Measurements from ENCODE around the gene DUSP18. TPM values are rescaled to one million over a fixed set of nuclear protein-coding genes. Genes with fewer than 3 reads are reported as not detected.

Gene DUSP18
- polyA plus RNA-seq, 3 donors = 13.2 to 34.5 (median 18.9) TPM

GRCh38 chr22:30694171-30694639 lies 26.5 kb upstream of the DUSP18 start:
- H4K20me1 ChIP-seq (ENCODE audit: insufficient read depth, low read length) = no peaks in the 10 kb centered on the region
- H2AFZ ChIP-seq (ENCODE audit: insufficient read depth, low read depth, low read length, poor library complexity, severe bottlenecking) = peak overlapping the region; percentile 74
- H3K9ac ChIP-seq (ENCODE audit: insufficient read depth, low read length, poor library complexity, severe bottlenecking) = no peak overlapping the region
- peaks cover 0 to 5% of the 10 kb centered on the region in 2 donors for H3K9me3 ChIP-seq (replicated peaks in 1 of 2; ENCODE audit: control insufficient read depth in 1 of 2, insufficient read depth in 1 of 2, low read length in 2 of 2)
- peaks cover 0 to 7% (median 3%) of the 10 kb centered on the region in 7 donors for H3K9me3 Mint-ChIP-seq
- DNase-seq = peak; percentile 9 to 16 (median 10)
- peak overlapping the region; percentile 80 for H3K4me2 ChIP-seq (replicated peaks; ENCODE audit: extremely low read depth, low read length, poor library complexity, severe bottlenecking)
- H3K4me1 ChIP-seq (ENCODE audit: control insufficient read depth in 1 of 2, insufficient read depth in 2 of 2, low read length in 2 of 2) = peaks cover 9 to 14% of the 10 kb centered on the region in 2 donors
- peaks cover 3% of the 10 kb centered on the region for H3K4me1 Mint-ChIP-seq
- peaks cover 0 to 5% of the 10 kb centered on the region in 2 donors for H3K36me3 Mint-ChIP-seq
- under 1% methylated on average over 35 of the region's 38 CpGs for WGBS (ENCODE audit: insufficient coverage)
- no peaks in the 10 kb centered on the region for H3K36me3 ChIP-seq (replicated peaks in 1 of 2; ENCODE audit: control insufficient read depth in 1 of 2, insufficient read depth in 2 of 2, low read length in 2 of 2)
- H3K27me3 ChIP-seq (ENCODE audit: control insufficient read depth in 2 of 2, insufficient read depth in 2 of 2, low read length in 2 of 2) = peaks cover 23 to 39% of the 10 kb centered on the region in 2 donors
- H3K27me3 Mint-ChIP-seq (ENCODE audit: low read depth in 3 of 3) = peaks cover 41 to 61% (median 58%) of the 10 kb centered on the region in 3 donors
- TF ChIP-seq, protein P1, sequence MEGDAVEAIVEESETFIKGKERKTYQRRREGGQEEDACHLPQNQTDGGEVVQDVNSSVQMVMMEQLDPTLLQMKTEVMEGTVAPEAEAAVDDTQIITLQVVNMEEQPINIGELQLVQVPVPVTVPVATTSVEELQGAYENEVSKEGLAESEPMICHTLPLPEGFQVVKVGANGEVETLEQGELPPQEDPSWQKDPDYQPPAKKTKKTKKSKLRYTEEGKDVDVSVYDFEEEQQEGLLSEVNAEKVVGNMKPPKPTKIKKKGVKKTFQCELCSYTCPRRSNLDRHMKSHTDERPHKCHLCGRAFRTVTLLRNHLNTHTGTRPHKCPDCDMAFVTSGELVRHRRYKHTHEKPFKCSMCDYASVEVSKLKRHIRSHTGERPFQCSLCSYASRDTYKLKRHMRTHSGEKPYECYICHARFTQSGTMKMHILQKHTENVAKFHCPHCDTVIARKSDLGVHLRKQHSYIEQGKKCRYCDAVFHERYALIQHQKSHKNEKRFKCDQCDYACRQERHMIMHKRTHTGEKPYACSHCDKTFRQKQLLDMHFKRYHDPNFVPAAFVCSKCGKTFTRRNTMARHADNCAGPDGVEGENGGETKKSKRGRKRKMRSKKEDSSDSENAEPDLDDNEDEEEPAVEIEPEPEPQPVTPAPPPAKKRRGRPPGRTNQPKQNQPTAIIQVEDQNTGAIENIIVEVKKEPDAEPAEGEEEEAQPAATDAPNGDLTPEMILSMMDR (IDR thresholded peaks at IDR 0.05) = no peak
- peak overlapping the region in 1 of 3 experiments; percentile 68 for H3K4me3 ChIP-seq (replicated peaks in 1 of 3; ENCODE audit: low read depth in 2 of 3, low read length in 3 of 3)
- intact Hi-C loops (cut with micrococcal nuclease) = no loop called here
- peak overlapping the region in 1 of 7 donors; percentile 54 for H3K27ac Mint-ChIP-seq
- no peaks in the 10 kb centered on the region for H3K79me2 ChIP-seq (ENCODE audit: insufficient read depth, low read length)
- H3K4me3 Mint-ChIP-seq = peak overlapping the region; percentile 76 to 91
- no peak overlapping the region for H3K27ac ChIP-seq (ENCODE audit: low read depth in 1 of 2, low read length in 2 of 2)

DNA sequence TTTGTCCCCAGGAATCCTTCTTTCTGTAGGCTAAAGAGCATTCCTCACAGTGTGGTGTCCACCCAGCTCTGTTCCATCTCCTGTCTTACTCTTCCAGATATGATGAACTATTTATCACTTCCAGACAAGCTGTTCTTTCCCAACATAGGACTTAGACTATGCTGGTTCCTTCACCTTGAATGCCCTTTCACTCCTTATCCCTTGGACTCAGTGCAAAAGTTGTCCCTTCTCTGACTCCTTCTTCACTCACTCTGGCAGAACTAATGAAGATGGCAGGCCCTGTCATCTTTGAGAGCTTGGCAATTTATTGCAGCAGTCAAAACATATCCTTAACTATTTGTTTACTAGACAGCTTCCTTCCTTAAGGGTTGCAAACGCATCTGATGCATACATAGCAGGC lies 23.5 kb upstream of the DUSP18 start:
- intact Hi-C loops (cut with micrococcal nuclease) = no loop called here
- TF ChIP-seq, protein P1 (IDR thresholded peaks at IDR 0.05) = no peak
- Mint-ChIP-seq H3K27me3 (ENCODE audit: low read depth in 3 of 3) (peaks cover 31 to 46% (median 39%) of the 10 kb centered on the region in 3 donors), H3K4me1 (peaks cover 3% of the 10 kb centered on the region), H3K4me3 (peak overlapping the region in 1 of 2 donors; percentile 9), H3K27ac (peak overlapping the region in 1 of 7 donors; percentile 32), H3K36me3 (peaks cover 0 to 5% of the 10 kb centered on the region in 2 donors), H3K9me3 (peaks cover 0 to 7% (median 3%) of the 10 kb centered on the region in 7 donors)
- Histone ChIP-seq H3K9me3 (replicated peaks in 1 of 2; ENCODE audit: control insufficient read depth in 1 of 2, insufficient read depth in 1 of 2, low read length in 2 of 2) (peaks cover 0 to 5% of the 10 kb centered on the region in 2 donors), H3K4me2 (replicated peaks; ENCODE audit: extremely low read depth, low read length, poor library complexity, severe bottlenecking) (no peak overlapping the region), H3K4me1 (ENCODE audit: control insufficient read depth in 1 of 2, insufficient read depth in 2 of 2, low read length in 2 of 2) (peaks cover 9 to 14% of the 10 kb centered on the region in 2 donors), H3K4me3 (replicated peaks in 1 of 3; ENCODE audit: low read depth in 2 of 3, low read length in 3 of 3) (no peak overlapping the region), H3K79me2 (ENCODE audit: insufficient read depth, low read length) (no peaks in the 10 kb centered on the region), H4K20me1 (ENCODE audit: insufficient read depth, low read length) (no peaks in the 10 kb centered on the region), H3K9ac (ENCODE audit: insufficient read depth, low read length, poor library complexity, severe bottlenecking) (no peak overlapping the region), H3K27me3 (ENCODE audit: control insufficient read depth in 2 of 2, insufficient read depth in 2 of 2, low read length in 2 of 2) (peaks cover 23 to 31% of the 10 kb centered on the region in 2 donors), H3K27ac (ENCODE audit: low read depth in 1 of 2, low read length in 2 of 2) (no peak overlapping the region), H2AFZ (ENCODE audit: insufficient read depth, low read depth, low read length, poor library complexity, severe bottlenecking) (no peak overlapping the region), H3K36me3 (replicated peaks in 1 of 2; ENCODE audit: control insufficient read depth in 1 of 2, insufficient read depth in 2 of 2, low read length in 2 of 2) (no peaks in the 10 kb centered on the region)
- no peak for DNase-seq
- no CpG with 5 or more reads among the region's 1 CpG for WGBS (ENCODE audit: insufficient coverage)
